ENCODE results near the gene RGS7.

- TF ChIP-seq CTCF (conservative IDR thresholded peaks at IDR 0.05; ENCODE audit: low read length): no peak
- TF ChIP-seq EZH2phosphoT487 (IDR thresholded peaks at IDR 0.05; ENCODE audit: borderline replicate concordance): no peak
Observed at GRCh38 chr1:241161188-241161689, 195.8 kb downstream of the RGS7 start.
